ENCODE data around the gene SLC39A11. TPM values are rescaled to one million over a fixed set of nuclear protein-coding genes. Genes with fewer than 3 reads are reported as not detected.

Gene SLC39A11, protein sequence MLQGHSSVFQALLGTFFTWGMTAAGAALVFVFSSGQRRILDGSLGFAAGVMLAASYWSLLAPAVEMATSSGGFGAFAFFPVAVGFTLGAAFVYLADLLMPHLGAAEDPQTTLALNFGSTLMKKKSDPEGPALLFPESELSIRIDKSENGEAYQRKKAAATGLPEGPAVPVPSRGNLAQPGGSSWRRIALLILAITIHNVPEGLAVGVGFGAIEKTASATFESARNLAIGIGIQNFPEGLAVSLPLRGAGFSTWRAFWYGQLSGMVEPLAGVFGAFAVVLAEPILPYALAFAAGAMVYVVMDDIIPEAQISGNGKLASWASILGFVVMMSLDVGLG
- total RNA-seq: 26.0 to 30.2 TPM (median 26.1 TPM) in 3 replicates

DNA sequence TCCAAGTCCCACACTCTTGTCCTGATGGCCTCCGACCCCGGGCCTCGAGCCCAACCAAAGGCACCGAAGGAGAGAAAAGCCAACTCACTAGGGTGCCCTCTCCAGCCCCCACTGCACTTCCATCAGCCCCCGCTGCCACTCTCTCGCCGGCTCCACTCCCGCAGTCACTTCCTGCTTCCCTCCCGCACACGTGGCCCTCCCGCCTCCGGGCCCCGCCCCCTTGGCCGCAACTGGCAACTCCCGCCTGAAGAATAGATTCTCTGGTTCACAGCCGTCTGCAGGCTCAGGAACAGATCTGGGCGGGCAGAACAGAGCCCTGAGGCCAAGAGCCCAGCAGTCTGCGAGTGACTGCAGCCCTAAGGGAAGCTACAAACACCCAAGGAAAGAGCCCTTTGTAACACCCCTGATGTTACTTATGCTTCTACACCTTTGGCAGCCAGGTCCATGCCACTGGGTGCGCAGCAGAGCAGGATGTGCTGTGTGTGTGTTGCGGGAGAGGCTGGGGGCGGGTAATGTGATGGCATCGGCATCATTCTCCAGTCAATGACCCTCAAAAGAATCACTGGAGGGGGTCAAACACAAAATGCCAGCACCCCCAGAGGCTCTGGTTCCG, at the start of gene SLC39A11:
Gene SLC39A11 (minus strand): TSS at position 166 of the 613 bp plus-strand sequence. CDS start 3,924 bp downstream, outside the sequence.
- Mint-ChIP-seq H3K9me3 (no peaks in the 10 kb centered on the region), H3K36me3 (no peaks in the 10 kb centered on the region), H3K27me3 (ENCODE audit: low read depth) (peaks cover 14% of the 10 kb centered on the region), H3K4me3 (peak within 1 kb of the TSS; percentile 96), H3K27ac (peak within 1 kb of the TSS; percentile 90), H3K4me1 (peaks cover 11% of the 10 kb centered on the region)
- TF ChIP-seq, protein P1, sequence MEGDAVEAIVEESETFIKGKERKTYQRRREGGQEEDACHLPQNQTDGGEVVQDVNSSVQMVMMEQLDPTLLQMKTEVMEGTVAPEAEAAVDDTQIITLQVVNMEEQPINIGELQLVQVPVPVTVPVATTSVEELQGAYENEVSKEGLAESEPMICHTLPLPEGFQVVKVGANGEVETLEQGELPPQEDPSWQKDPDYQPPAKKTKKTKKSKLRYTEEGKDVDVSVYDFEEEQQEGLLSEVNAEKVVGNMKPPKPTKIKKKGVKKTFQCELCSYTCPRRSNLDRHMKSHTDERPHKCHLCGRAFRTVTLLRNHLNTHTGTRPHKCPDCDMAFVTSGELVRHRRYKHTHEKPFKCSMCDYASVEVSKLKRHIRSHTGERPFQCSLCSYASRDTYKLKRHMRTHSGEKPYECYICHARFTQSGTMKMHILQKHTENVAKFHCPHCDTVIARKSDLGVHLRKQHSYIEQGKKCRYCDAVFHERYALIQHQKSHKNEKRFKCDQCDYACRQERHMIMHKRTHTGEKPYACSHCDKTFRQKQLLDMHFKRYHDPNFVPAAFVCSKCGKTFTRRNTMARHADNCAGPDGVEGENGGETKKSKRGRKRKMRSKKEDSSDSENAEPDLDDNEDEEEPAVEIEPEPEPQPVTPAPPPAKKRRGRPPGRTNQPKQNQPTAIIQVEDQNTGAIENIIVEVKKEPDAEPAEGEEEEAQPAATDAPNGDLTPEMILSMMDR (IDR thresholded peaks at IDR 0.05; ENCODE audit: unreplicated experiment): no peak
- peak; percentile 83 to 88 for DNase-seq (ENCODE audit: low spot score in 2 of 2, unreplicated experiment in 2 of 2)

DNA sequence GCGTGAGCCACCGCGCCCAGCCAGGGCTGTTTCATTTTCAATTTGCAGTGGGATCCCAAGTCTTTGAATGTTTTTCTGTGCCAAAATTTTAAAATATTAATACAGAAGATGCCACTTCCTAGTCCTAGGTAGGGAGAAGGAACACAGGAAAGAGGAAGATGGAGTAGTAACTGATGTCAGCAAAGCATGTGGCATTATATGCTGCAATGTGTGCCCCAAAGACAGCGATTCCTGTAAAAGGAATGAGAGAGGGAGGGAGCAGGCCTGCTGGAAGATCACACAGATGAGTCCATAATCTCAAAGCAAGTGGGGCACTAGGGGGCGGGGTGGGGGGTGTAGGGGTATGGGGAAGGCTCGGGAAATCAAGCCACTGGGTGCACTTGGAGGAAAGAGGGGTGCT, 48.9 kb upstream of the SLC39A11 start:
- Mint-ChIP-seq H3K9me3 (peaks cover 18% of the 10 kb centered on the region), H3K36me3 (no peaks in the 10 kb centered on the region), H3K27me3 (ENCODE audit: low read depth) (peaks cover 30% of the 10 kb centered on the region), H3K4me1 (no peaks in the 10 kb centered on the region), H3K4me3 (no peak overlapping the region), H3K27ac (no peak overlapping the region)
- TF ChIP-seq, protein P1 (IDR thresholded peaks at IDR 0.05; ENCODE audit: unreplicated experiment): no peak
- DNase-seq (ENCODE audit: low spot score in 2 of 2, unreplicated experiment in 2 of 2): no peak

DNA sequence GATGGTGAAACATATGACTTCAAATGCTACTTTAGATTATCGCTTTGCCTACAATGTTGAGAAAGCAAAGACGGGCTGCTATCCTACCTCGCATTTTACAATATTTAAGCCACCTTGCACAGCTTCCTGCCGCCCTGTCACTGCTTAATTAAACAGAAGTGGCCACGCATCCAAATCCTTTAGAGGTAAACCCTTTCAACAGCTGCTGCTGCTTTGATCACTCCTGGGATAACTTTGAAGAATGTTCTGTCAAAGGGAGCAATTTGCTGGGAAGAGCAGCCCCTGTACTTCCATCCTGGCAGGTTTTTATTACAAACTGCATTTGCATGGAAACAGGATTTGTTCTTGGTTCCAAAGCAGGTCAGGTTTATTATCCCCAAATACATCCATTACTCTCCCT, 48.1 kb upstream of the SLC39A11 start:
- H3K27me3 Mint-ChIP-seq (ENCODE audit: low read depth): peaks cover 32% of the 10 kb centered on the region
- peaks cover 13% of the 10 kb centered on the region for H3K9me3 Mint-ChIP-seq
- DNase-seq (ENCODE audit: low spot score in 2 of 2, unreplicated experiment in 2 of 2): no peak
- H3K36me3 Mint-ChIP-seq: no peaks in the 10 kb centered on the region
- no peaks in the 10 kb centered on the region for H3K4me1 Mint-ChIP-seq
- no peak overlapping the region for H3K4me3 Mint-ChIP-seq
- TF ChIP-seq, protein P1 (IDR thresholded peaks at IDR 0.05; ENCODE audit: unreplicated experiment): no peak
- H3K27ac Mint-ChIP-seq: no peak overlapping the region

DNA sequence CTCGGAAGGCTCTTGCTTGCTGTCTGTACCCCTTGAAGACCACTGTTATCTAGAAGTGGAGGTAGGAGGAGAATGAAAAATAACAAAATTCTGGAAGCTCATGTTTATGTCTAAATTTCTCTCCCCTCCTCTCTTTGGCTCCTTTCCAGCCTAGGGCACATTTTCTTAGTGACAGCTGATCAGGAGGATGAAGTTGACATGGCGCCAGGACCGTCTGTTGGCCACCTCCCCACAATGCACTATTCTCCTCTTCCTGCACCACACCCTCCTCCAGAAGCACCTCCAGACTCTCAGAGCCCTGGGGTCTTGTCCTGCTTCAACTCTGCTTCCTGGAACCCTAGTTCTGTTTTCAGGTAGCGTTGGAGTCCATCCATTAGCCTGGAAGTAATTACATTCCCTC, 46.8 kb upstream of the SLC39A11 start:
- Mint-ChIP-seq H3K4me1 (no peaks in the 10 kb centered on the region), H3K27ac (no peak overlapping the region), H3K27me3 (ENCODE audit: low read depth) (peaks cover 32% of the 10 kb centered on the region), H3K4me3 (no peak overlapping the region), H3K36me3 (no peaks in the 10 kb centered on the region), H3K9me3 (peaks cover 5% of the 10 kb centered on the region)
- no peak for DNase-seq (ENCODE audit: low spot score in 2 of 2, unreplicated experiment in 2 of 2)
- TF ChIP-seq, protein P1 (IDR thresholded peaks at IDR 0.05; ENCODE audit: unreplicated experiment): no peak

DNA sequence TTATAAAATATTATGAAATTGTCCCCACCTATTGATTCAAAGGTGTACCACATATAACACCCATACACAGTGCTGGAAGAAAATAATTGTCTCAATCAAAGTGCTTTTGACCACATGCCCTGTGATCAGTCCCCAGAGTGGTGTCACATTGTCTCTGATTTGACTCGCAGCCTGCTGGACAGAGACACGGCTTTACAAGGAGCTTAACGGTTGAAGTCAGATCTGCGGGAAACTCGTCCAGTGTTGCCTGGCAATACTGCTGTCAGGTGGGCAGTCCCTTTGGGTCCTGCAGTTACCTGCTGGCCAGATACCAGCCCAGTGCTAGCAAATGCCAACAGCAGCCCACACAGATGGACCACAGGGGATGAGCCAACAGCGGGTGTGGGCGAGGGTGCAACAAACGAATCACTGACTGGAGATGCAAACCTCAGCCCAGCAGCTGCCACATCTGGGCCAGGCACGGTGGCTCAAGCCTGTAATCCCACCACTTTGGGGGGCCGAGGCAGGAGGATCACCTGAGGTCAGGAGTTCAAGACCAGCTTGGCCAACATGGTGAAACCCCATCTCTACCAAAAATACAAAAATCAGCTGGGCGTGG, 46.2 kb upstream of the SLC39A11 start:
- TF ChIP-seq, protein P1 (IDR thresholded peaks at IDR 0.05; ENCODE audit: unreplicated experiment): no peak
- Mint-ChIP-seq H3K27ac (no peak overlapping the region), H3K27me3 (ENCODE audit: low read depth) (peaks cover 32% of the 10 kb centered on the region), H3K9me3 (no peaks in the 10 kb centered on the region), H3K4me3 (no peak overlapping the region), H3K36me3 (no peaks in the 10 kb centered on the region), H3K4me1 (no peaks in the 10 kb centered on the region)
- no peak for DNase-seq (ENCODE audit: low spot score in 2 of 2, unreplicated experiment in 2 of 2)
